Activated CD4-positive, CD25-positive, alpha-beta regulatory T cell treated with anti-CD3 and anti-CD28 coated beads, Interleukin-2, amount 50 U/mL, for 72 hours (primary cell): ENCODE results near the gene UFD1.

Experiments used
- DNase-seq: peaks from one replicate; pipeline ENCODE4 v3.0.0; 2021

UFD1 gene

DNA sequence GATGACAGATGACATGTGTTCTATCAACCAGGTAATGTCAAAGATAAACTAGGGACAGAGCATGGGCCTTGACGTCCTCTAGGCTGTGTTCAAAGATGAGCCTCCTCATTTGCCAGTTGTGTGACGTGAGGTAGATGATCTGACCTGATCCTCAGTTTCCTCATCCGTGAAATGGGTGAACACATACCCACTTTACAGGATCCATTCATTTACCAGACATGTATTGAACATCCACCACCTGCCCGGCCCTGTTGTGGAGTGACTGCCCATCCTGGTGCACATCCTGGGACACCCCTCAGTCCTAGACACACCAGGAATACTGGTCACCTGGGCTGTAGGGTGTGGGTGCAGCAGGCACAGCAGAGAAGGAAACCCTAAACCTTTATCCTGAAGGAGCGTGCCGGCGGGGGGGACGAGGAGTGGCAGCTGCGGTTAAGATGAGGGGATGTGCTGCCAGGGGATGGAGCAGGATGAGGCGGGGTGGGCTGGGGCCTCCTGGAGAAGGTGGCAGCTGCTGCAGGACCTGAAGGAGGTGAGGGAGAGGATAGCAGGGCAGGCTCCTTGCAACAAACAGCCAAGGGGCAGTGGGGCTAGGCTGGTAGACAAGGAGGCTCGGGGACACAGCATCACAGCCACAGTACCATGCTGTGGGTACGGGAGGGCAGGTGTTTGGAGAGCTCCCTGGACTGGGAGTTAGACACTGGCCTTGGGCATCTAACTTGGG is 36.8 kb upstream of the UFD1 start:
- DNase-seq = no peak

DNA sequence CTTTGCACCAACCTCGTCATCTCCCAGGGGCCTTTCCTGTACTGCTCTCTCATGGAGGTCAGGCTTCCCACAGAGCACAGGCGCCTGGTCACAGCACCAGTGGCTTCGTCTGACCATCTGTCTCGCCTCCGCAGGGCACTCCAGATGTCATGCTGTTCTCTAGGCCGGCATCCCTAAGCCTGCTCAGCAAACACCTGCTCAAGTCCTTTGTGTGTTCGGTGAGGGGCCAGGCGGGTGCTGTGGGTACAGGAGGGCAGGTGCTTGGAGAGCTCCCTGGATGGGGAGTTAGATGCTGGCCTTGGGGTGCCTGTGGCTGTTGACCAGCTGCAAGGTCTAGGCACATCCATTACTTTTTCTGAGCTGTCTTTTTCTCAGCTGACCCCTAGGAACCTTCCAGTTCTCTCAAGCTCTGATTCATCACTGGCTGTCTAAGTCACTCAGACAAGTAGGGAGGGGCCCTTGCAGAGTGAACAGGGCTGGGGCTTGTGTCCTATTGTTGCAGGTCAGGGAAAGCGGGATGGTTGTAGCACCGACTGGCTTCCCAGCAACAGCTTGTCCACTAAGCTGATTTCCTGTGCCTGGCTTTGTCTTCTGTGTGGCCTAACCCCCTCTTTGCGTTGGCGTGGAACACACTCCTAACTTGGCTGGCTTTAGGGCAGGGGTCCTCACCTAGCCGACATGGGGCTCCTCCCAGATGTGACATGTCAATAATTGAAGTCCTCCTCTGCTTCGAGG is 36.0 kb upstream of the UFD1 start:
- no peak for DNase-seq

DNA sequence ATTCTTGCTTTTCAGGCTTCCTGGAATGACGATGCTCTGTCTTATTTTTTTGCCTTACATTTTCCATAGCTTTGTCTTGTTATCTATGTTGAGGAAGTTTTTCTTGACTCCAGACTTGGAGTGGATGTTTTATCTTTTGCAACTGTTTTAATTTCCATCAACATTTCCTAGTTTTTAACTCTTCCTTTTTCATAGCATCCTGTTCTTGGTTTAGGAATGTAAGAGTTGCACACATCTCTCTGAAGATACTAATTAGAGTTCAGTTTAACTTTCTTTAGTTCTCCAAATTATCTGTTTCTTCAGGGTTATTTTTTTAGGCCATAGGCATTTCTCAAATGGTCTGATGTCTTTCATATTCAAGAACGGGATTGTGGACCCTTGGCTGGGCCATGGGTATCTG is 34.8 kb upstream of the UFD1 start:
- no peak for DNase-seq

DNA sequence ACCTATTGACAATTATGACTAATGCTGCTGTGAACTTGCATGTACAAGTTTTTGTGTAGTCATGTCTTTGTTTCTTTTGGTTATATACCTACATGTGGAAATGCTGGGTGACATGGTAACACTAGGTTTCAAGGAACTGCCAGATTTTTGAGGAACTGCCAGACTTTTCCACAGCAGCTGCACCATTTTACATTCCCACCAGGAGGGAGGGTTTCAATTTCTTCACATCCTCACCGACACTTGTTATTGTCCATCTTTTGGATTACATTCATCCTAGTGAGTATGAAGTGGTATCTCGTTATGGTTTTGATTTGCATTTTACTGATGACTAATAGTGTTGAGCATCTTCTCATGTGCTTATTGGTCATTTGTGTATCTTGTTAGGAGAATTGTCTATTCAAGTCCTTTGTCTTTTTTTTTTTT is 31.9 kb upstream of the UFD1 start:
- no peak for DNase-seq

DNA sequence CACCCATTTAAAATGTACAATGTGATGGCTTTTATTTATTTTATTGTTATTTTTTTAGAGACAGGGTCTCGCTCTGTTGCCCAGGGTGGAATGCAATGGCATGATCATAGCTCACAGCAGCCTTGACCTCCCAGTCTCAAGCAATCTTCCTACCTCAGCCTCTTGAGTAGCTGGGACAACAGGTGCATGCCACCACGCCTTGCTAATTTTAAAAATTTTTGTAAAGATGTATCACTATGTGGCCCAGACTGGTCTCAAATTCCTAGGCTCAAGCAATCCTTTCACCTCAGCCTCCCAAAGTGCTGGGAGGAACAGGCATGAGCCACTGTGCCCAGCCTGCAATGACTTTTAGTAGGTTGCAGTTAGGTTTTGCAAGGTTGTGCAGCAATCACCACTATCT is 30.9 kb upstream of the UFD1 start:
- DNase-seq = no peak

DNA sequence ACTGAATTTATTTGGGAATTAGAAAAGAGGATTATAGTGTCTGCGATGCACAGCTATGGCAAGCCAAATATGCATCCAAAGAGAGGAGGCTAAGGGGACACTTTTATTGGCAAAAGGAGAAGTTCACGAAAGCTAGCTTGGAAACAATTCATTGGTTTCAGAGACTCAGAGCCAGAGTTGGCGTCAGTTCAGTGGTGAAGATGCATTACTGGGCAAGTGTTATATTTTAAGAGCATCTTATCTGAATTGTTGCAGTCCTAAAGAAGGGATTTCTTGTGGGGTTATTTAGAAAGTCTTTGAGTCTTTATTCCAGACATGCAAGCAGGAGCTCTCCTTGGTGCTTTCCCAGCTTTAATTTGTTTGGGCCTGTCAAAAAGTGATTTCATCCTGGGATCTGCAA is 30.2 kb upstream of the UFD1 start:
- DNase-seq = no peak

DNA sequence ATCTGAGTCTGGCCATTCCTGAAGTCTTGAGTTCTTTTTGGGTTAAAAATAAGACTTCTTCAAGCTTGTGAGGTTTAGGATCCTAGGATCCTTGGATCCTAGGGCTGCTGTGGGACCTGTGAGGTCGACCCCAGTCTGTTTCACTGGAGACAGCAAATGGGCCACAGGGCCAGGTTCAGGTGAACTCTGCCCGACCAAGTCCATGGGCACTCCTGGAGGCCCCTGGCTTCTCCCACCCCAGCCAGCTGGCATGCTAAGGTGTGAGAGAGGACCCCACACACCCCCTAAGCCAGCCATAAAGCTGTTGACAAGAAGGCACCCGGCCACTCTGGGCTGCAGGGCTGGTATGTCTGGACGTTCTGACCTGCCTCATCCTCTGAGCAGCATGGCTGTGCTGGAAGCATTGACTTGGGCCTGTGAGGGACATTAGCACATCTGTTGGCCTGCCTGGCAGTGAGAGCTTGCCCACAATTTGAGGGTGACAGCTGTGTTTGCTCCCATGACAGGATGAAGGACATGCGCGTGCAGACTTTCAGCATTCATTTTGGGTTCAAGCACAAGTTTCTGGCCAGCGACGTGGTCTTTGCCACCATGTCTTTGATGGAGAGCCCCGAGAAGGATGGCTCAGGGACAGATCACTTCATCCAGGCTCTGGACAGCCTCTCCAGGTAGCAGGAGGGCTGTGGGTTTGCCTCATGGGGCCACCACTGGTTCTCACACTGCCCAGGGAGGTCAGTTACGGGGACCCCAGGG is 29.2 kb upstream of the UFD1 start:
- no peak for DNase-seq

DNA sequence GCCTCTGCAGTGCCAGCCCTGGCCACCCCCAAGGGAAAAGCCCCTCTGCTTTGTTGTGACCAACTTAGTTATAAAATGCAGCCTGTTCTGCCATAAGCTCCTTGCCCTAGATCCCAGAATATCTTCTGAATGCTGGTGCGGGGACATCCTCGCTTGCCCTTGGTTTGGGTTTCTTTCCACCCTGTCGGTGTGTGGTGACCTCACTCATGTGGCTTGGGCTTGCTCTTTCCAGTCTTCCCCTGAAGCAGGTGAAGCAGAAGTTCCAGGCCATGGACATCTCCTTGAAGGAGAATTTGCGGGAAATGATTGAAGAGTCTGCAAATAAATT is 28.5 kb upstream of the UFD1 start:
- no peak for DNase-seq

DNA sequence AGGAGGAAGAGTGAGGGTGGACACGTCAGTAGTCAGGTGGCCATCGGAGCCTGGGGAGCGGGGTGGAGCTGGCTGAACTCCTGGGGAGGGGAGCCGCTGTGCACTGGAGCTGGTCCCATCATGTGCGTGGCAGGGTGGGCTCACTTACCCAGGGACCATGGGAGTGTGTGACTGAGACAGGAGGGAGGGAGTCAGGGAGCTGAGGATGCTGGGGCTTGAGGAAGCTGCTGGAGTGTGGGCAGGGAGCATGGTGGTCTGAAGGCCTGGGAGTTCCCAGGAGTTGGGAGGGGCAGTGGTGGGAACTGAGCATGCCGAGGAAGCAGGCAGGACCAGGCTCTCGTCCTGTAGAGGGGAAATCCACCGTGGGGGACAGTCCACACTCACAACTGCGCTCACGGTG is 27.2 kb upstream of the UFD1 start:
- DNase-seq = no peak

DNA sequence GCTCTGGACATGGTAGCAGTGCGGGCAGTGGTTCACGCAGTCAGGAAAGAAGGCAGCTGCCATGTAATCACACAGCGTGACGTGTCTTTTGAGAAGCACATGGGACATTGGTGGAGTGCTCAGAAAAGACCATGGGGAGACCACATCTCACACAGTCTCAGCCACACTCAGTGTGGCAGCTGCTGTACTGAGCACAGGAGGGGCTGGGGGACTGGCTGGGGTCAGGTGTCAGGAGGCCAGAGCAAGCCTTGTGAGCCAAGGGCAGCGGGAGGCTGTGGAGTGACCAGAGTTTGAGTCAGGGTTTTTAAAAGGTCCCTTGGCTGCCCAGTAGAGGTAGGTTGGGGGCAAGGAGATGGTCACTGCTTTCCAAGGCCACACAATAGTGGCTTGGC is 26.7 kb upstream of the UFD1 start:
- no peak for DNase-seq

DNA sequence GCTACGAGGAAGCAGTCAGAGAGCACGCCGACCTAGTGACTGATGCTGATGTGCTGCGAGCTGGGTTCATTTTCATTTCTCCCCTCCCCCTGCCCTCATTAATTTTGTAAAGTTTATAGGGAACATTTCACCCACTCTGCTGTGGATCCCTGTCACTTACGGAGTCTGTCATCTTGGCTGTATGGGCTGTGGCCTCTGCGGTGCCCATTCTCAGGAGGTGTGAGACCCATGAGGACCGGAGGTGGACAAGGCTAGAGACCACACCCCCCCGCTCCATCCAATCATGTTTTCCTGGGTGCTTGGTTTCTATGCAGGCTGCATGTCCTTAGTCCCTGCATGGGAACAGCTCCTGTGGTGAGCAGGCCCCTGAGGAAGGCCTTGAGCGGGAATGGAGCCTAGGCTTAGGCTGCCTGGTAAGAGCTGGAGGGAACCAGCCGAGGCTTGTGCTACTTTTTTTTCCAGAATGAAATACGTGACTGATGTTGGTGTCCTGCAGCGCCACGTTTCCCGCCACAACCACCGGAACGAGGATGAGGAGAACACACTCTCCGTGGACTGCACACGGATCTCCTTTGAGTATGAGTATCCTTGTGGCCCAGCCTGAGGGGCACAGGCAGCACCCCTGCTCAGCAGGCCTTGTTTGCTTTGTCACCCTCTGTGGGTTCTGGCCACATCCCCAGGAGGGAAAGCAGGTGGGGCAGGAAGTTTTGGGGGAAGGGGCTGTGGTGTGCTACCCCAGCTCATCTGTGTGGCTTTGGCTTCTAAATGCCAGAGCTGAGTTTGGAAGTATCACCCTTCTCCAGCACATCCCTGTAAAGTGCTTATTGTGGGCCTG is 26.1 kb upstream of the UFD1 start:
- no peak for DNase-seq

DNA sequence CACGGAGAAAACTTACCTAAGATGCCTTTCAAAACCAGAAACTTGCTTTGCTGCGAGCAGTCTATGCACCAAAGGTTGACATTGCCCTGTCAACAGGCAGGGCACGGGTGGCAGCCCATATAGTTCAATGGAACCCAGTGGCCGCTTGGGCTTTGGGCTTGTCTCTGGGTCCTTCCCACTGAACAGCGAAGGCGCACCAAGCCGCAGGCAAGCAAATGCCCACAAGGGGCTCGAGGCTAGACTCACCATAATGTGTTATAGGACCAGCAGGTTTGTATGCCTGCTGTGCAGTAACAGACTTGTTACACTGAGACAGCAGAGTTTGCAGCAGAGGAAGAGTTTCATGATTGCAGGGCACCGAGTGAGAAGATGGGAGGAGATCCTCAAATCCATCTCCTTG is 24.9 kb upstream of the UFD1 start:
- no peak for DNase-seq

DNA sequence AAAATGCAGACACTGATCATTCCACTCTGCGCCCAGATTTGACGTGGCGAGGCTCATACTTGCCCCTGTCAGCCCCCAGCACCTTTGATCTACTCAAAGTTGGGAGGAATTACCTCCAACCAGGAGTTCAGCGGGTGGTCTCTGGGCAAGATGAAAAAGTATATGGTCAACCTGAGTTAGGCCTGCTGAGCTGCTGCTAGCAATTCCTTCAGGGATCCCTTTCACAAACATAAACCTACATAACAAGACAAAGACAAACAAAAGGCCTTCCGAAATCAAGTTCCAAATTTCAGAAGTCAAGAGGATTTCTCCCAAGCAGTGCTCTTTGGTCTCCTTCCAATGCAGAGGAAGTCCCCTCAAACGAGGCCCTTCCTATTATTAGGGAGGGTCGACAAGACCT is 24.4 kb upstream of the UFD1 start:
- DNase-seq = no peak

DNA sequence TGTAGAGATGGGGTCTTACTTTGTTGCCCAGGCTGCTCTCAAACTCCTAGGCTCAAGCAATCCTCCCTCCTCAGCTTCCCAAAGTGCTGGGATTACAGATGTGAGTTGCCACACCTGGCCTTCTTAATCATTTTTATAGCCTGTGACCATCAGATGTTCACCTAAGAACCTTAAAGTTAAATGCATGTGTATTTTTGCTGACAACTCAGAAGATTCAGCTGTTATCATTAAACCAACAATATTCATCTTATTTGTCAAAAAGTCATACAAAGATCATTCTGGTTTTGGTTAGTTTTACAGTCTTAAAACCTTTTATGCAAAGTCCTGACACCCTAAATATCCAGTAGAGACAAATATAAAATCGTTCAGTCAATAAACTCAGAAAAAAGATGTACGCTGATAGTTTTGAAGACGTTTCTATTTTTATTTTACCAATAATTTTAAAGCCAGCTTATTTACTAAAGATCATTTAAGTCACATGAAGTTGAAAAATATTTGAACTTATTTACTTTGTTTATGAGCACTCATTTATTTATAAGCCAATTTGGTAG is 23.0 kb upstream of the UFD1 start:
- no peak for DNase-seq

DNA sequence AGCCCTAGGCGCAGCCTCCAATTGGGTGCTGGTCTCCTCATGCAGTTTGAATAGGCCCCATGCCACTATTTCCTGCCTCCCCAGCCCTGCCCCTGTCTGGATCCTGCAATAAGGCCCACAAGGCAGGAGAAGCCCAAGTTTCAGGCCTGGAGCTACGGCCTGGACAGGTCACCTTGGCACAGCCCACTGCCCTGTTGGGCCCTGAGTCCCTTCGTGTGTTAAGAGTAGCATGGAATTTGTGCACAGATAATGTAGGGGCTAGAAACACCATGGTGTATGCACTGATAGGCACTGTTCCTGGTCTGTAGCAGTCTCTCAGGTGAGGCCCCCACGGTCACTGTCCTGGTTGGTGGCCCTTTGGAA is 20.9 kb upstream of the UFD1 start:
- DNase-seq = no peak

DNA sequence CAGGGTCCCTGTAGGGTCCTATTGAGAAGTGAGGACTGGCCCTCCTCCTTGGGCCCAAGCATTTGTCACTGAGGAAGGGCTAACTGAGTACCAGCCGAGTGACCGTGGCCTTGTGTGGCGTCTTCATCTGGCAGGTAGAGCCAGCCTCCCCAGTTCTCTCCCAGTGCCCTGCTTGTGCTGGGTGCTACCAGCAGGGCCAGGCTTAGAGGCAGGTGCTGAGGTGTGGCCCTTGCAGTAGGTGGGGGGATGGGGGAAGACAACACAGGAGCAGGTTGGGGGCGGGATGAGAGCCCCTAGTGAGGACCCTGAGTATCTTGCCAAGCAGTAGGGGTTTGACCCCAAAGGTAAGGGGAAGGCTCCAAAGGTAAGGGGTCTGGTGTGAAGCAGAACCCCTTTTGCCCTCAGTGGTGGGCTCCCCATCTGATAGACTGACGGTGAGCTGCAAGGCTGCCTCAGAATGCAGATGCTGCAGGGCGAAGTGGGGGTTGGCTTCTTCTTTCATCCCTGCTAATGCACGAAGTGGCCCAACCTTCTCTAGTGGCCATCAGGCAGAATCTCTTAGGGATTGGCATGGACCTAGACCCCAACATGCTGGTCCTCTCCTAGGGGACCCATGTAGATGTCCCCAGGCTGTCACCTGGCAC is 20.4 kb upstream of the UFD1 start:
- no peak for DNase-seq

DNA sequence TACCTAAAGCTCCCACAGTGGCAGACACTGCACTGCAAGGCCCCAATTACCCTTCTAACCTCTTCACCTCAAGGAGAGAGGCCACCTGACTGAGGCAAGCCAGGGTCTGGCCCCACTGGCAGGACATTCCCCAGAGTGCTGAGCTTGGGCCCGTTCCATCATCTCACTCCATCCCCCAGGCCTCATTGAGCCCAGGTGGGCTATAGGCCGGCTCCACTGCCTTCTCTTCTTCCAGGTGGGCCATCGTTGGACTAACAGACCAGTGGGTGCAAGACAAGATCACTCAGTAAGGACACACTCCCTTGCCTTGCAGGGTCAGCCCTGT is 19.8 kb upstream of the UFD1 start:
- DNase-seq = no peak

DNA sequence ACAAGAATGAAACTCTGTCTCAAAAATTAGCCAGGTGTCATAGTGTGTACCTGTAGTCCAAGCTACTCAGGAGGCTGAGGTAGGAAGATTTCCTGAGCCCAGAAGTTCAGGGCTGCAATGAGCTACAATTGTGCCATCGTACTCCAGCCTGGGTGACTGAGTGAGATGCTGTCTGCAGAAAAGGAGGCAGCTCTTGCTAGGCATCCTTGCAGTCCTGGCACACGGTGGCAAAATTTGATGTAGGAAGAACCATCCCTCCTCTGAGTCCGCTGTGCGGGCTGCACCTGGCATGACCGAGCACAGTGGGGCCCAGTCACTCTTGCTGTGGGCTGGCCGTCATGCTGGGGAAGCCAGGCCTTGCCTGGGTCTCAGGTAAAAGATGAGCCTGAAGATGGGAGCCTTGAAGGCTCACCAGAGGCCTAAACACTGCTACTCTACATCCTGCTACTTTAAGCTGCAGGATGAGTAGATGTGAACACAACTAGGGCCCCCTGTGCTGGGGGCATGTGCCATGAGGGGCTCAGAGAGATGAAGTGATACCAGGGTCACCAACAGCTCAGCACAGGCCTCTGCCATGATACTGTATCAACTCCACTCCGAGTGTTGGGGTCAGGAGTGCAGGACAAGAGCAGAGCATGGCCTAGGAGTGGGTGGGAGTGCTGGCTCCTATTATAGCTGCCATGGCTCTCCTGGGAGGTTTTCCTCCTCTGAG is 19.3 kb upstream of the UFD1 start:
- DNase-seq = no peak

DNA sequence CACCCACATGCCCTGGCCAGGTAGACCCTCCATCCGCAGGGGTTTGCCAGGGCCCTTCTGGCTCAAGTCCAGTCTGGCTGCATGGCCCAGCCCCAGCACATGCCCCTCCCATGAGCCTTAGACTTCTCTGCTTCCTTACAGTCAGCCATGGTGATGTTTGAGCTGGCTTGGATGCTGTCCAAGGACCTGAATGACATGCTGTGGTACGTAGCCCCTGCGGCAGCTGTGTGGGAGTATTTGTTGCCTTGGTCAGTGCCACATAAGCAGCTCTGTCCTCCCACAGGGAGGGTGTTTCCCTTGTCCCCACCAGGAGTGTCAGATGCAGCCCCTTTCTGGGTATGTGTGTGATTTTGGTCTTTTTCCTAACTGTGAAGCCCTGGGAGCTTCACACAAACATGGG is 18.3 kb upstream of the UFD1 start:
- no peak for DNase-seq

DNA sequence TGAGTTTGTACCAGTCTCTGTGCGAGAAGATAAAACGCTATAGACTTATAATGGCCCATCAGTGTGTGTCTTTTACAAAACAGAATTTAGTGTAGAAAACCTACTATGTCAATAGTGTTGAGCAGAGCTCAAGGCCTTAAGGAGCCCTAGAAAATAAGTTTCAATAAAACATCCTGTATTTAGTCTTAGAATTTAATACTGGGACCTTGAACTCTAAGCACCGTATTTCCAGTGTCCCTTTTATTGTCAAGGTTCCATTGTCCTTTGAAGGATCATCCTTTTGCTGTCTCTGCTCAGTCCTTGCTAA is 17.3 kb upstream of the UFD1 start:
- DNase-seq = no peak

DNA sequence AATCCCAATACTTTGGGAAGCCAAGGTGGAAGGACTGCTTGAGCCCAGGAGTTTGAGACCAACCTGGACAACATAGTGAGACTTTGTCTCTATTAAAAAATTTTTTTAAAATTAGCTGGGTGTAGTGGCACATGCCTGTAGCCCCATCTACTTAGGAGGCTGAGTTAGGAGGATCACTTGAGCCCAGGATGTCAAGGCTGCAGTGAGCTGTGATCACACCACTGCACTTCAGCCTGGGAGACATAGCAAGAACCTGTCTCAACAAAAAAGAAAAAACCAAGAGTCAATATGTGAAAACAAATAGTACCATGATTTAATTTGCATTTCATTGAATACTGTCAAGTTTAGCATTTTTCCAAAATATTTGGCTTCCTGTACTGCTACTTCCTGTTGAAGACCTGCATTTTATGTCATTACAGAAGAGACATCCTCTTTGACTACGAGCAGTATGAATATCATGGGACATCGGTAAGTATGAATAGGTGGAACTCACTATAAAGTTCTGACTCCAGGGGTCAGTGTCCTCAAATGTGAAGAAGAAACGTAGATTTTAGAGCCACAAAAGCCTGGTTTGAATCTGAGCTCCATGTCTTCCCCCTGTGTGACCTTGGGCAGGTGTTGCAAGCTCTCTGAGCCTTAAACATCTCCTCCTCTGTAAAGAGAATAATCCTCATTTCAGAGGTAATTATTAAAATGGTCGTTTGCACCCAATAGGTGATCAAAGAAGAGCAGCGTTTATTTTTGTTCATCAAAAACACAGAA is 16.8 kb upstream of the UFD1 start:
- no peak for DNase-seq
